ENCODE data around the gene RNF10. TPM values are rescaled to one million over a fixed set of nuclear protein-coding genes. Genes with fewer than 3 reads are reported as not detected.

Gene RNF10
- total and polyA plus RNA-seq, 10 of the 15 experiments (the other 5 are each of a cell fraction or from before 2014, with no cell fraction given), result 48.2 to 127 (median 64.5) TPM

GRCh38 chr12:120490833-120491512 is 43.2 kb upstream of the RNF10 start:
- H3K27me3 ChIP-seq (replicated peaks in 1 of 2; ENCODE audit: control insufficient read depth in 2 of 2, insufficient read depth in 2 of 2, low read length in 1 of 2), result no peaks in the 10 kb centered on the region
- BruUV-seq (replicated peaks), result no TSS peak
- H3K4me1 ChIP-seq (ENCODE audit: control insufficient read depth, insufficient read depth, low read length), result peaks cover 4% of the 10 kb centered on the region
- H2AFZ ChIP-seq (ENCODE audit: control insufficient read depth, low read depth, low read length), result no peak overlapping the region
- in situ Hi-C loops (cut with MboI), result no loop called here
- H3K9ac ChIP-seq (ENCODE audit: control insufficient read depth, insufficient read depth, low read length), result no peak overlapping the region
- TF ChIP-seq BHLHE40 (IDR thresholded peaks at IDR 0.05; ENCODE audit: borderline replicate concordance in 1 of 2, low read depth in 2 of 2, low read length in 1 of 2) (no peak), SP1 (IDR thresholded peaks at IDR 0.05; ENCODE audit: low read depth, low read length) (no peak), USF1 (IDR thresholded peaks at IDR 0.05; ENCODE audit: borderline replicate concordance, extremely low read length, insufficient read depth, low read depth, low read length) (no peak), JUNB (IDR thresholded peaks at IDR 0.05) (no peak), SUZ12 (IDR thresholded peaks at IDR 0.05; ENCODE audit: unreplicated experiment) (no peak), NR2C2 (IDR thresholded peaks at IDR 0.05; ENCODE audit: borderline replicate concordance, control insufficient read depth, insufficient read length, low read depth) (no peak), RUNX3 (IDR thresholded peaks at IDR 0.05; ENCODE audit: low read length) (no peak), IRF4 (IDR thresholded peaks at IDR 0.05; ENCODE audit: low read depth, low read length) (no peak), SUPT20H (IDR thresholded peaks at IDR 0.05; ENCODE audit: borderline replicate concordance, control insufficient read depth, low read depth, low read length) (no peak), IKZF2 (IDR thresholded peaks at IDR 0.05) (no peak), PAX8 (IDR thresholded peaks at IDR 0.05) (no peak), ZNF592 (IDR thresholded peaks at IDR 0.05) (no peak), BMI1 (IDR thresholded peaks at IDR 0.05; ENCODE audit: borderline replicate concordance) (no peak), ATF2 (IDR thresholded peaks at IDR 0.05; ENCODE audit: low read length) (no peak), SMC3 (IDR thresholded peaks at IDR 0.05; ENCODE audit: borderline replicate concordance, low read length) (no peak)
- SMC1A ChIA-PET (ENCODE audit: uncharacterized antibody, unreplicated experiment), result interaction anchor here (0.9 kb wide), 1 partner anchor 52 kb away, joined by 3 read pairs; no protein-coding TSS in a partner anchor
- no peak overlapping the region for H3K4me3 ChIP-seq
- no peaks in the 10 kb centered on the region for H3K9me3 ChIP-seq (replicated peaks; ENCODE audit: control insufficient read depth, insufficient read depth, low read length)
- POLR2A ChIA-PET, result interaction anchor here (0.5 to 1.2 kb wide), 2 partner anchors 12 kb away, joined by 3 to 5 read pairs; no protein-coding TSS in a partner anchor
- WGBS (ENCODE audit: insufficient coverage, insufficient replicate concordance, low lambda C conversion rate, missing lambda C conversion rate), result 100% methylated on average over 2 of the region's 2 CpGs
- H4K20me1 ChIP-seq (ENCODE audit: control insufficient read depth, insufficient read depth), result no peaks in the 10 kb centered on the region
- ATAC-seq (no peak), DNase-seq (ENCODE audit: low read depth, low spot score) (no peak), FAIRE-seq (no peak)
- H3K79me2 ChIP-seq (ENCODE audit: control insufficient read depth, insufficient read depth, low read length), result peaks cover 11% of the 10 kb centered on the region
- intact Hi-C loops (cut with micrococcal nuclease; ENCODE audit: unreplicated experiment), result no loop called here
- no peak overlapping the region for H3K4me2 ChIP-seq (ENCODE audit: control insufficient read depth, insufficient read depth)
- no peak overlapping the region for H3K27ac ChIP-seq (ENCODE audit: control insufficient read depth, insufficient read depth)
- CTCF ChIA-PET, result interaction anchor here (0.9 to 1.6 kb wide), 2 partner anchors 21 to 51 kb away, joined by 3 to 4 read pairs; partner anchors contain the start of gene SRSF9
- H3K36me3 ChIP-seq (ENCODE audit: control insufficient read depth in 2 of 2, insufficient read depth in 2 of 2, low read length in 1 of 2), result no peaks in the 10 kb centered on the region; a peak in 1 of 4 replicates
- RAD21 ChIA-PET (ENCODE audit: unreplicated experiment), result no interaction called here

All from GM12878 (cell line).